Measurements from ENCODE around the gene CSNK1G3. TPM values are rescaled to one million over a fixed set of nuclear protein-coding genes. Genes with fewer than 3 reads are reported as not detected.

CSNK1G3 gene
- total RNA-seq, 2 experiments from 2014 or later, result 31.9 to 33.8 TPM

- H3K9me3 Mint-ChIP-seq, result no peaks in the 10 kb centered on the region
- no peak for DNase-seq
- no peak overlapping the region for H3K27ac Mint-ChIP-seq
- CTCF ChIA-PET, result no interaction called here
- H3K4me3 Mint-ChIP-seq, result no peak overlapping the region
- H3K36me3 Mint-ChIP-seq (ENCODE audit: low read depth), result peaks cover 7% of the 10 kb centered on the region
- H3K4me1 Mint-ChIP-seq (ENCODE audit: low read depth), result no peaks in the 10 kb centered on the region
- intact Hi-C loops (cut with micrococcal nuclease), result no loop called here
- H3K27me3 Mint-ChIP-seq (ENCODE audit: low read depth), result no peaks in the 10 kb centered on the region
Observed at GRCh38 chr5:123582550-123583285, 70.7 kb downstream of the CSNK1G3 start.

- Mint-ChIP-seq H3K27ac (no peak overlapping the region), H3K4me3 (no peak overlapping the region), H3K9me3 (no peaks in the 10 kb centered on the region), H3K4me1 (ENCODE audit: low read depth) (no peaks in the 10 kb centered on the region), H3K36me3 (ENCODE audit: low read depth) (peaks cover 4% of the 10 kb centered on the region), H3K27me3 (ENCODE audit: low read depth) (no peaks in the 10 kb centered on the region)
- CTCF ChIA-PET, result interaction anchor here (0.7 kb wide), 2 partner anchors 433 to 564 kb away, joined by 5 to 7 read pairs; no protein-coding TSS in a partner anchor
- intact Hi-C loops (cut with micrococcal nuclease), result no loop called here
- DNase-seq, result no peak
Observed at GRCh38 chr5:123585871-123586270, 73.9 kb downstream of the CSNK1G3 start.

DNA sequence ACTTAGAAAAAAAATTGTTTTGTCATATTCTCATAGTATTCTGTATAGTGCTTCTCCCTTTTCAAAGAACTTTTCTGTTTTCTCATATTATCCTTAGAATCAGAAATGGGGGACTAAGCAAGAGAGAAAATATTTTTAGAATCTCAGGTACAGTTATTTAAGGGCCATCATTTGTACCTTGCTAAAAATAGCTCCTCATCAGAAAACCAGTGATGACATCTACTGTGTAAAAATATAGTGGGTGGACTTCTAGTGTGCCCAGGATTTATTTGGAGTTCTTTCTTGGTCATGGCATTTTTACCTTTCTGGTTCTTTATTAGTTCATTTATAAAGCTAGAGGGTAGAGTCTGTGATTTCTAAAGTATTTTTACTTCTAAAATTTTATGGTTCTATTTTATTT is 82.5 kb downstream of the CSNK1G3 start:
- Mint-ChIP-seq H3K4me3 (no peak overlapping the region), H3K27me3 (ENCODE audit: low read depth) (no peaks in the 10 kb centered on the region)

DNA sequence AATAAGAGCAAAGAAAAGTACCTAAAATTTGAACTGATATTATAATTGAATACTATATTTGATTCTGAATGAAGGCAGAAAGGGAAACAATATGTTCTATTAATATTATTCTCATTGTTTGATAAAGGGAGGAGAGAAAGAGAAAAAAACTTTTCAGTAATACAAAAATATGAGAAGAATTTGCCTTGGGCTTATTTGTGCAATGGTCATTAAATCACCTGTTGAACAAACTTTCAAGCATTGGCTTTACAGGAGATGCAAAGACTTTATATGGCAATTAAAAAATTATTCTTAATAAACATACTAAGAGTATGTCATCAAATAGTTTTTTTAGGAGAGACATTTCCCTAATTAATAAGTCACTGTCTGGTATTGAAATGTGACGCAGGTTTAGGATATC is 85.0 kb downstream of the CSNK1G3 start:
- Mint-ChIP-seq H3K27ac (no peak overlapping the region), H3K27me3 (ENCODE audit: low read depth) (no peaks in the 10 kb centered on the region), H3K9me3 (no peaks in the 10 kb centered on the region), H3K4me3 (no peak overlapping the region), H3K4me1 (ENCODE audit: low read depth) (peaks cover 2% of the 10 kb centered on the region), H3K36me3 (ENCODE audit: low read depth) (peaks cover 12% of the 10 kb centered on the region)
- CTCF ChIA-PET, result no interaction called here
- no peak for DNase-seq
- intact Hi-C loops (cut with micrococcal nuclease), result no loop called here

More for the DNA sequence above, 82.5 kb downstream of the CSNK1G3 start:
- peaks cover 2% of the 10 kb centered on the region for H3K4me1 Mint-ChIP-seq (ENCODE audit: low read depth)
- no peak overlapping the region for H3K27ac Mint-ChIP-seq
- CTCF ChIA-PET, result no interaction called here
- DNase-seq, result no peak
- H3K9me3 Mint-ChIP-seq, result no peaks in the 10 kb centered on the region
- intact Hi-C loops (cut with micrococcal nuclease), result no loop called here
- H3K36me3 Mint-ChIP-seq (ENCODE audit: low read depth), result peaks cover 13% of the 10 kb centered on the region

DNA sequence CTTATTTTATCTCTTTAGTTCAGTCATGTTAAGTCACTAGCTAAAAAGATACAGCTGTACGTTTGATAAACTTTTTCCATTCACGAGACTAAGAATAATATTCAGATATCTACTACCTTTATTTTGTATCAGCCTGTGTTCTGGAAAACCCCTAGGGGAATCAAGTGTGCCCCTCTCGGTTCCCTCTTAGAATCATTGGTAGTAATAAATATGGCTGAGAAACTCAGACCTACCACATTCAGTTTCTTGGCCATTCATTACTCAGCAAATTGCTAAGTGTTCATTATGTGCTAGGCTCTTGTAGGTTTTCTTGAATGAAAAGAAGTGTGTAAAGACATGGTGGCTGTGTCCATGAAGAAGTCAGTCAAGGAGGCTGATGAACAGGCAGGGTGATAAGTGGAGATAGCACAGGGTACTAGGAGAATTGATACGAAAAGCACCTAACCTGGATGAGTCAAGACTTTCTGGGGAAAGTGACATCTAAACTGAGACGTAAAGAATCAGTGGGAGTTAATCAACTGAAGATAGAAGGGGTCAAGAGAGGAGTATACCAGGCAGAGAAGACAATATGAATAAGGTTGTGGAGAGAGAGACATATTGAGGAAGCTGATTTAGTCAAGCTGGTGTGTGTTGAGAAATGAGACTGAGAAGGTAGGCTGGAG is 86.2 kb downstream of the CSNK1G3 start:
- CTCF ChIA-PET, result interaction anchor here (0.6 kb wide), 1 partner anchor 238 kb away, joined by 4 read pairs; no protein-coding TSS in a partner anchor
- Mint-ChIP-seq H3K27me3 (ENCODE audit: low read depth) (no peaks in the 10 kb centered on the region), H3K4me1 (ENCODE audit: low read depth) (peaks cover 2% of the 10 kb centered on the region), H3K9me3 (no peaks in the 10 kb centered on the region), H3K36me3 (ENCODE audit: low read depth) (peaks cover 10% of the 10 kb centered on the region), H3K4me3 (no peak overlapping the region), H3K27ac (peak overlapping the region; percentile 9)
- no peak for DNase-seq
- intact Hi-C loops (cut with micrococcal nuclease), result no loop called here

GRCh38 chr5:123599171-123599570 is 87.2 kb downstream of the CSNK1G3 start:
- CTCF ChIA-PET, result no interaction called here
- intact Hi-C loops (cut with micrococcal nuclease), result no loop called here
- no peaks in the 10 kb centered on the region for H3K9me3 Mint-ChIP-seq
- DNase-seq, result no peak
- H3K27me3 Mint-ChIP-seq (ENCODE audit: low read depth), result no peaks in the 10 kb centered on the region
- H3K4me3 Mint-ChIP-seq, result no peak overlapping the region
- peaks cover 2% of the 10 kb centered on the region for H3K4me1 Mint-ChIP-seq (ENCODE audit: low read depth)
- H3K27ac Mint-ChIP-seq, result no peak overlapping the region
- peaks cover 12% of the 10 kb centered on the region for H3K36me3 Mint-ChIP-seq (ENCODE audit: low read depth)

DNA sequence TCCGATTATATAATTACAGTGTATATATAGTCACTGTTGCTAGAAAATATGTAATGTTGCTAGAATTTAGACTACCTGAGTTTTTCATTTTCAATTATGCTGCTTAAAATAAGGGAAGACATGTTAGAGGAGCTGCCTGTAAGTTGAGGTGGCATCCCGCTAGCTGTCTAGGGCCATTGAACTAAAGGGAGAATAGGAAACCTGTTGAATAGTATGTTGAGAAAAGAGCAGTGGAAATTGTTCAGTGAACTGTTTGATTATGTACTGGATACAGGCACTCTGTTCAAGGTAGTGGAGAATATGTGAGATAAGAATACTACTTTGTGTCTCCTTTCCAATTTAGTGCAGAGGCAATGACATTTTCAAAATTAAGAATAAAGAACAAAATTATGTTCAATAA is 89.6 kb downstream of the CSNK1G3 start:
- intact Hi-C loops (cut with micrococcal nuclease), result loop anchor here (10.0 kb wide), 1 partner anchor 567 kb away; the partner anchor contains the start of gene PPIC
- Mint-ChIP-seq H3K27me3 (ENCODE audit: low read depth) (no peaks in the 10 kb centered on the region), H3K4me1 (ENCODE audit: low read depth) (peaks cover 2% of the 10 kb centered on the region), H3K27ac (no peak overlapping the region), H3K36me3 (ENCODE audit: low read depth) (peaks cover 13% of the 10 kb centered on the region), H3K4me3 (no peak overlapping the region), H3K9me3 (no peaks in the 10 kb centered on the region)
- CTCF ChIA-PET, result no interaction called here
- DNase-seq, result no peak

DNA sequence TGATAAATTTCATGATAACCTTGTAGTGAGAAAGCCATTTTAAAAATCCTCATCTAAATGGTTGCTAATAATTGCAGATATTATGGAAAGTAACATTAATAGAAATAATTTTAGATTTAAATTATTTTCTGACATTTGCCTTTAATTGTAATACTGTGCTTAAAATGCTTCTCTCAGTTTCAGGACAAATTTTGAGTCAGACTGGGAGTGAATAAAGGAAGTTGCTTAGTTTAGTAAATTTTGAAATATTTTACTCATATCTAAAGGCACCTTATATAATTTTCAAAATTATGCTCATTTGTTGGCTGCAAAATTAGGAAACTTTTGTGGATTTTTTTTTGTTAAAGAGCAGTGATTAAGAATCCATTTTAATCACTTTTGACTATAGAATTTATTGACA is 93.8 kb downstream of the CSNK1G3 start:
- Mint-ChIP-seq H3K9me3 (no peaks in the 10 kb centered on the region), H3K36me3 (ENCODE audit: low read depth) (peaks cover 4% of the 10 kb centered on the region), H3K27ac (no peak overlapping the region), H3K27me3 (ENCODE audit: low read depth) (no peaks in the 10 kb centered on the region), H3K4me1 (ENCODE audit: low read depth) (no peaks in the 10 kb centered on the region), H3K4me3 (no peak overlapping the region)
- DNase-seq, result no peak
- intact Hi-C loops (cut with micrococcal nuclease), result loop anchor here (10.0 kb wide), 1 partner anchor 571 kb away; the partner anchor contains the start of gene PPIC
- CTCF ChIA-PET, result interaction anchor here (0.6 to 1.1 kb wide), 2 partner anchors 183 to 669 kb away, joined by 3 read pairs; partner anchors contain the start of gene CEP120

DNA sequence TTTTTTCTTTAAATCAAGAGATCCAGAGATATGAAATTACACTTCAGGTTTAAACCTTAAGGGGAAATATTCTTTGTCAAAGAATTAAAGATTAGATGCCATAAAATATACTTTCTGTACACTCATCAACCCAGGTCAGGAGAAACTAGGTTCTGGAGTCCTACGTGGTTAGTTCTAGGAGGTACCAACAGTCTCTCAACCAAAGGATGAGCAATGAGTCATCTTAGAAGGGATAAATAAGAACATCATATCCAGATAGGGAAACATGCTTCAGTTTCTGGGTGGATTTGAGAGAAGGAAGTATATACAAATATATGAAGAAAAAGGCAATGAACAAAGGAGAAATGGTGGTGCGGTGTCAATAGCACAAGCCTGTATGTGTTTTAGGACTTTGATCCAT is 98.2 kb downstream of the CSNK1G3 start:
- Mint-ChIP-seq H3K36me3 (ENCODE audit: low read depth) (peaks cover 4% of the 10 kb centered on the region), H3K27ac (no peak overlapping the region), H3K4me1 (ENCODE audit: low read depth) (no peaks in the 10 kb centered on the region), H3K4me3 (no peak overlapping the region), H3K27me3 (ENCODE audit: low read depth) (no peaks in the 10 kb centered on the region), H3K9me3 (no peaks in the 10 kb centered on the region)
- intact Hi-C loops (cut with micrococcal nuclease), result loop anchor here (2.0 to 10.0 kb wide), 6 partner anchors 61 to 905 kb away; no protein-coding TSS in a partner anchor
- CTCF ChIA-PET, result interaction anchor here (0.6 to 2.1 kb wide), 12 partner anchors 8 to 315 kb away, joined by 3 to 12 read pairs (median 4); partner anchors contain the start of gene CEP120
- DNase-seq, result no peak

- Mint-ChIP-seq H3K36me3 (ENCODE audit: low read depth) (peaks cover 4% of the 10 kb centered on the region), H3K4me1 (ENCODE audit: low read depth) (no peaks in the 10 kb centered on the region), H3K4me3 (no peak overlapping the region), H3K27me3 (ENCODE audit: low read depth) (no peaks in the 10 kb centered on the region), H3K9me3 (no peaks in the 10 kb centered on the region), H3K27ac (no peak overlapping the region)
- CTCF ChIA-PET, result interaction anchor here (0.6 to 2.1 kb wide), 18 partner anchors 8 to 664 kb away, joined by 3 to 12 read pairs (median 3); partner anchors contain the start of gene CEP120
- peak; percentile 38 for DNase-seq
- intact Hi-C loops (cut with micrococcal nuclease), result loop anchor here (1.0 to 10.0 kb wide), 9 partner anchors 62 to 906 kb away; partner anchors contain the start of genes CEP120 and CSNK1G3
Observed at GRCh38 chr5:123610665-123611405, 98.9 kb downstream of the CSNK1G3 start.

DNA sequence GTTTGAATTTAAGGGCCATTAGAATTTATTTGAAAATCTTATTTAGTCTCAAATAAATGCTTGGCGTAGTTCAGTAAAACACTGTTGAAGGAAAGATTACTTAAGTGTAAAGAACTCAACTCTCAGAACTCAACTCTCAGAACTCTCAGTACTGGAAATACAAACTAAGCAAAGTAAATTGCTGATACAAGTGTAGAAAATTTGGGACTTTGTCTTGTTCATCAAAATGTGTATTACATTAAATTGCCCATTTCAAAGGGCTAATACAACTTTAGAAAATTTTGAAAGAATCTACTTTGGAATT is 99.4 kb downstream of the CSNK1G3 start:
- Mint-ChIP-seq H3K4me1 (ENCODE audit: low read depth) (no peaks in the 10 kb centered on the region), H3K27ac (no peak overlapping the region), H3K36me3 (ENCODE audit: low read depth) (peaks cover 4% of the 10 kb centered on the region), H3K4me3 (no peak overlapping the region), H3K9me3 (no peaks in the 10 kb centered on the region), H3K27me3 (ENCODE audit: low read depth) (no peaks in the 10 kb centered on the region)
- CTCF ChIA-PET, result interaction anchor here (1.0 to 2.1 kb wide), 10 partner anchors 10 to 664 kb away, joined by 3 to 12 read pairs (median 4); partner anchors contain the start of gene CEP120
- DNase-seq, result no peak
- intact Hi-C loops (cut with micrococcal nuclease), result loop anchor here (1.0 to 10.0 kb wide), 9 partner anchors 63 to 907 kb away; partner anchors contain the start of genes CEP120 and CSNK1G3

GRCh38 chr5:123617561-123617960 is 105.6 kb downstream of the CSNK1G3 start:
- CTCF ChIA-PET, result no interaction called here
- Mint-ChIP-seq H3K4me1 (ENCODE audit: low read depth) (no peaks in the 10 kb centered on the region), H3K4me3 (no peak overlapping the region), H3K36me3 (ENCODE audit: low read depth) (peaks cover 4% of the 10 kb centered on the region), H3K27ac (no peak overlapping the region), H3K27me3 (ENCODE audit: low read depth) (no peaks in the 10 kb centered on the region), H3K9me3 (no peaks in the 10 kb centered on the region)
- no peak for DNase-seq
- intact Hi-C loops (cut with micrococcal nuclease), result loop anchor here (10.0 kb wide), 3 partner anchors 433 to 913 kb away; no protein-coding TSS in a partner anchor

Data from activated naive CD4-positive, alpha-beta T cell treated with anti-CD3 and anti-CD28 coated beads for 36 hours (primary cell).